ENCODE data around the gene EPC1. TPM values are rescaled to one million over a fixed set of nuclear protein-coding genes. Genes with fewer than 3 reads are reported as not detected.
A peak's percentile ranks its signal among the peaks of the same experiment; 100 is the strongest.

The EPC1 gene
- total RNA-seq, 1 donor from 2014 or later = 51.0 TPM

GRCh38 chr10:32314588-32314987, 32.4 kb downstream of the EPC1 start:
- DNase-seq = no peak
- TF ChIP-seq CTCF (IDR thresholded peaks at IDR 0.05; ENCODE audit: partially characterized antibody, unreplicated experiment) = no peak
- no peak overlapping the region for H3K4me3 Mint-ChIP-seq (ENCODE audit: unreplicated experiment)
- peak overlapping the region; percentile 28 for H3K27ac Mint-ChIP-seq (ENCODE audit: unreplicated experiment)
- peaks cover 23% of the 10 kb centered on the region for H3K4me1 Mint-ChIP-seq (ENCODE audit: low read depth, unreplicated experiment)
- no peaks in the 10 kb centered on the region for H3K36me3 Mint-ChIP-seq (ENCODE audit: unreplicated experiment)
- peaks cover 3% of the 10 kb centered on the region for H3K9me3 Mint-ChIP-seq (ENCODE audit: unreplicated experiment)
- H3K27me3 Mint-ChIP-seq (ENCODE audit: unreplicated experiment) = peaks cover 2% of the 10 kb centered on the region

GRCh38 chr10:32308027-32308603, 38.8 kb downstream of the EPC1 start:
- TF ChIP-seq CTCF (IDR thresholded peaks at IDR 0.05; ENCODE audit: partially characterized antibody, unreplicated experiment) = no peak
- Mint-ChIP-seq H3K27me3 (ENCODE audit: unreplicated experiment) (peaks cover 7% of the 10 kb centered on the region), H3K36me3 (ENCODE audit: unreplicated experiment) (no peaks in the 10 kb centered on the region), H3K4me1 (ENCODE audit: low read depth, unreplicated experiment) (peaks cover 15% of the 10 kb centered on the region), H3K4me3 (ENCODE audit: unreplicated experiment) (no peak overlapping the region), H3K9me3 (ENCODE audit: unreplicated experiment) (peaks cover 7% of the 10 kb centered on the region), H3K27ac (ENCODE audit: unreplicated experiment) (peak overlapping the region; percentile 41)
- DNase-seq = no peak

- H3K27ac Mint-ChIP-seq (ENCODE audit: unreplicated experiment) = peak overlapping the region; percentile 35
- H3K36me3 Mint-ChIP-seq (ENCODE audit: unreplicated experiment) = no peaks in the 10 kb centered on the region
- H3K9me3 Mint-ChIP-seq (ENCODE audit: unreplicated experiment) = peaks cover 7% of the 10 kb centered on the region
- peaks cover 7% of the 10 kb centered on the region for H3K27me3 Mint-ChIP-seq (ENCODE audit: unreplicated experiment)
- peaks cover 15% of the 10 kb centered on the region for H3K4me1 Mint-ChIP-seq (ENCODE audit: low read depth, unreplicated experiment)
- DNase-seq = no peak
- H3K4me3 Mint-ChIP-seq (ENCODE audit: unreplicated experiment) = no peak overlapping the region
- no peak for TF ChIP-seq CTCF (IDR thresholded peaks at IDR 0.05; ENCODE audit: partially characterized antibody, unreplicated experiment)
These were observed 39.3 kb downstream of the EPC1 start for GRCh38 chr10:32307609-32308008.

- no peaks in the 10 kb centered on the region for H3K36me3 Mint-ChIP-seq (ENCODE audit: unreplicated experiment)
- no peak overlapping the region for H3K4me3 Mint-ChIP-seq (ENCODE audit: unreplicated experiment)
- H3K27me3 Mint-ChIP-seq (ENCODE audit: unreplicated experiment) = peaks cover 5% of the 10 kb centered on the region
- no peak for TF ChIP-seq CTCF (IDR thresholded peaks at IDR 0.05; ENCODE audit: partially characterized antibody, unreplicated experiment)
- peaks cover 5% of the 10 kb centered on the region for H3K4me1 Mint-ChIP-seq (ENCODE audit: low read depth, unreplicated experiment)
- H3K9me3 Mint-ChIP-seq (ENCODE audit: unreplicated experiment) = peaks cover 4% of the 10 kb centered on the region
- no peak for DNase-seq
- no peak overlapping the region for H3K27ac Mint-ChIP-seq (ENCODE audit: unreplicated experiment)
These were observed 47.5 kb downstream of the EPC1 start for GRCh38 chr10:32299354-32299980.

GRCh38 chr10:32298075-32298812, 48.7 kb downstream of the EPC1 start:
- peaks cover 1% of the 10 kb centered on the region for H3K9me3 Mint-ChIP-seq (ENCODE audit: unreplicated experiment)
- peaks cover 2% of the 10 kb centered on the region for H3K27me3 Mint-ChIP-seq (ENCODE audit: unreplicated experiment)
- DNase-seq = no peak
- H3K36me3 Mint-ChIP-seq (ENCODE audit: unreplicated experiment) = no peaks in the 10 kb centered on the region
- H3K4me3 Mint-ChIP-seq (ENCODE audit: unreplicated experiment) = no peak overlapping the region
- no peak for TF ChIP-seq CTCF (IDR thresholded peaks at IDR 0.05; ENCODE audit: partially characterized antibody, unreplicated experiment)
- peaks cover 8% of the 10 kb centered on the region for H3K4me1 Mint-ChIP-seq (ENCODE audit: low read depth, unreplicated experiment)
- no peak overlapping the region for H3K27ac Mint-ChIP-seq (ENCODE audit: unreplicated experiment)
